ENCODE results near the gene ITGB3BP. TPM values are rescaled to one million over a fixed set of nuclear protein-coding genes. Genes with fewer than 3 reads are reported as not detected.

Gene ITGB3BP
- total RNA-seq, 2 experiments from 2014 or later: 8.3 to 9.3 TPM

DNA sequence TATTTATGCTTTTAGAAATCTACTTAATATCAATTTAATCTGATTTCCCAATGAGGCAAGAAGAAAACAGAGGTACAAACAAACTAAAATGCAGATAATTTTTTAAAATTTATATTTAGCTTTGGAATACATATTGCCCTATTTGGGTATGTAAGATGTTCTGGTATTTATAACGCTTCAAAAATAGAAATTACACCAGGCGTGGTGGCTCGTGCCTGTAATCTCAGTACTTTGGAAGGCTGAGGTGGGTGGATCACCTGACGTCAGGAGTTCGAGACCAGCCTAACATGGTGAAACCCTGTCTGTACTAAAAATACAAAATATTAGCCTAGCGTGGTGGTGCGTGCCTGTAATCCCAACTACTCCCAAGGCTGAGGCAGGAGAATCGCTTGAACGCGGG, 13.3 kb downstream of the ITGB3BP start:
- no peak overlapping the region for H3K4me3 ChIP-seq (ENCODE audit: low read length)

DNA sequence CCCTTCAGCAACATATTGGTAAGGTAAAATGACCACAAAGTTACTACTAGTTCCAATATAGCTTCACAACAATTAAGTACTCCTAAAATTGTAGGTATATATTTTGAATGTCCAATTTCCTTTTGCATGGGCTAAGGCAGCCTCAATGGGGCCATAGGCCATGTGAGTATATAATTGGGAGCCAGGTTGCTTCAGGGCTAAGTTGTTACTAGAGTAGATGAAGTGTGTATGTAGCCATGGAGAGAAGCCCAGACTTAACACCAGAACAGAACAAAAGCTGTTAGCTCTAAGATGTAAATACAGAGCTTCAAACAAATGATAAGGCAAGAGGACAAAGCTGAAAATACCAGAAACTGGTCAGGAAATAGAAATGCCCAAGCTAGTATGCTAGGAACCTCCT, 16.2 kb downstream of the ITGB3BP start:
- H3K4me1 Mint-ChIP-seq (ENCODE audit: low read depth): no peaks in the 10 kb centered on the region
- no peaks in the 10 kb centered on the region for H3K9me3 Mint-ChIP-seq
- Histone ChIP-seq H3K36me3 (ENCODE audit: insufficient read depth, low read length) (peaks cover 6% of the 10 kb centered on the region), H3K4me3 (ENCODE audit: low read length) (no peak overlapping the region), H3K27me3 (ENCODE audit: control insufficient read depth in 1 of 2, insufficient read depth in 2 of 2, low read length in 2 of 2) (no peaks in the 10 kb centered on the region), H3K27ac (ENCODE audit: low read depth in 1 of 2, low read length in 2 of 2) (no peak overlapping the region), H3K4me1 (ENCODE audit: insufficient read depth, low read length) (no peaks in the 10 kb centered on the region), H3K9me3 (ENCODE audit: control insufficient read depth in 1 of 2, insufficient read depth in 1 of 2, low read length in 2 of 2) (no peaks in the 10 kb centered on the region)
- intact Hi-C loops (cut with DNase I, micrococcal nuclease): no loop called here
- no peak for ATAC-seq (ENCODE audit: poor library complexity)
- POLR2A ChIA-PET: interaction anchor here (0.8 kb wide), 1 partner anchor 31 kb away, joined by 3 read pairs; no protein-coding TSS in a partner anchor
- peaks cover 11% of the 10 kb centered on the region for H3K36me3 Mint-ChIP-seq (ENCODE audit: low read depth)
- DNase-seq: no peak
- no peak overlapping the region for H3K27ac Mint-ChIP-seq
- no peak overlapping the region for H3K4me3 Mint-ChIP-seq
- CTCF ChIA-PET: interaction anchor here (1.0 kb wide), 1 partner anchor 20 kb away, joined by 3 read pairs; no protein-coding TSS in a partner anchor
- TF ChIP-seq, protein P1, sequence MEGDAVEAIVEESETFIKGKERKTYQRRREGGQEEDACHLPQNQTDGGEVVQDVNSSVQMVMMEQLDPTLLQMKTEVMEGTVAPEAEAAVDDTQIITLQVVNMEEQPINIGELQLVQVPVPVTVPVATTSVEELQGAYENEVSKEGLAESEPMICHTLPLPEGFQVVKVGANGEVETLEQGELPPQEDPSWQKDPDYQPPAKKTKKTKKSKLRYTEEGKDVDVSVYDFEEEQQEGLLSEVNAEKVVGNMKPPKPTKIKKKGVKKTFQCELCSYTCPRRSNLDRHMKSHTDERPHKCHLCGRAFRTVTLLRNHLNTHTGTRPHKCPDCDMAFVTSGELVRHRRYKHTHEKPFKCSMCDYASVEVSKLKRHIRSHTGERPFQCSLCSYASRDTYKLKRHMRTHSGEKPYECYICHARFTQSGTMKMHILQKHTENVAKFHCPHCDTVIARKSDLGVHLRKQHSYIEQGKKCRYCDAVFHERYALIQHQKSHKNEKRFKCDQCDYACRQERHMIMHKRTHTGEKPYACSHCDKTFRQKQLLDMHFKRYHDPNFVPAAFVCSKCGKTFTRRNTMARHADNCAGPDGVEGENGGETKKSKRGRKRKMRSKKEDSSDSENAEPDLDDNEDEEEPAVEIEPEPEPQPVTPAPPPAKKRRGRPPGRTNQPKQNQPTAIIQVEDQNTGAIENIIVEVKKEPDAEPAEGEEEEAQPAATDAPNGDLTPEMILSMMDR (IDR thresholded peaks at IDR 0.05): no peak
- H3K27me3 Mint-ChIP-seq: no peaks in the 10 kb centered on the region

More for the DNA sequence above, 13.3 kb downstream of the ITGB3BP start:
- intact Hi-C loops (cut with DNase I, micrococcal nuclease): no loop called here
- no peak for DNase-seq
- Mint-ChIP-seq H3K36me3 (ENCODE audit: low read depth) (peaks cover 11% of the 10 kb centered on the region), H3K9me3 (no peaks in the 10 kb centered on the region), H3K27me3 (no peaks in the 10 kb centered on the region), H3K27ac (no peak overlapping the region), H3K4me1 (ENCODE audit: low read depth) (no peaks in the 10 kb centered on the region), H3K4me3 (no peak overlapping the region)
- ATAC-seq (ENCODE audit: poor library complexity): no peak
- POLR2A ChIA-PET: no interaction called here
- TF ChIP-seq, protein P1 (IDR thresholded peaks at IDR 0.05): no peak
- Histone ChIP-seq H3K9me3 (ENCODE audit: control insufficient read depth in 1 of 2, insufficient read depth in 1 of 2, low read length in 2 of 2) (no peaks in the 10 kb centered on the region), H3K4me1 (ENCODE audit: insufficient read depth, low read length) (no peaks in the 10 kb centered on the region), H3K36me3 (ENCODE audit: insufficient read depth, low read length) (peaks cover 6% of the 10 kb centered on the region), H3K27ac (ENCODE audit: low read depth in 1 of 2, low read length in 2 of 2) (no peak overlapping the region), H3K27me3 (ENCODE audit: control insufficient read depth in 1 of 2, insufficient read depth in 2 of 2, low read length in 2 of 2) (no peaks in the 10 kb centered on the region)
- CTCF ChIA-PET: no interaction called here

DNA sequence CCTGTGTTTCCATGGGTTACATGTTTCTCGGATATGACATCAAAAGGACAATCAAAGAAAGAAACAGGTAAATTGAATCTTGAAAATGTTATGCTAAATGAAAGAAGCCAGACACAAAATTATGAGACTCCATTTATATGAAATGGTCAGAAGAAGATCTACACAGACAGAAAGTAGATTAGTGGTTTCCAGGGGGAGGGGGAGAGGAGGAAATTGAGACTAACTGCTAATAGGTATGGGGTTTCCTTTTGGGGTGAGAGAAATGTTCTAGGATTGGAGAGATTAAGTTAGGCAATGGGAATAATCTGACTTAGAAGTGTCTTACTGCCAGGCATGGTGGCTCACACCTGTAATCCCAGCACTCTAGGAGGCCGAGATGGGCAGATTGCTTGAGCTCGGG, 21.8 kb downstream of the ITGB3BP start:
- intact Hi-C loops (cut with DNase I, micrococcal nuclease): no loop called here
- ChIA-PET CTCF (no interaction called here), POLR2A (no interaction called here)
- H3K4me3 Mint-ChIP-seq: no peak overlapping the region
- no peaks in the 10 kb centered on the region for H3K4me1 Mint-ChIP-seq (ENCODE audit: low read depth)
- DNase-seq (no peak), ATAC-seq (ENCODE audit: poor library complexity) (no peak)
- no peaks in the 10 kb centered on the region for H3K27me3 Mint-ChIP-seq
- H3K36me3 Mint-ChIP-seq (ENCODE audit: low read depth): peaks cover 20% of the 10 kb centered on the region
- no peaks in the 10 kb centered on the region for H3K4me1 ChIP-seq (ENCODE audit: insufficient read depth, low read length)
- no peaks in the 10 kb centered on the region for H3K27me3 ChIP-seq (ENCODE audit: control insufficient read depth in 1 of 2, insufficient read depth in 2 of 2, low read length in 2 of 2)
- H3K36me3 ChIP-seq (ENCODE audit: insufficient read depth, low read length): no peaks in the 10 kb centered on the region
- H3K9me3 ChIP-seq (ENCODE audit: control insufficient read depth in 1 of 2, insufficient read depth in 1 of 2, low read length in 2 of 2): peaks cover 0 to 5% of the 10 kb centered on the region in 2 experiments
- TF ChIP-seq, protein P1 (IDR thresholded peaks at IDR 0.05): no peak
- H3K4me3 ChIP-seq (ENCODE audit: low read length): no peak overlapping the region
- H3K27ac ChIP-seq (ENCODE audit: low read depth in 1 of 2, low read length in 2 of 2): no peak overlapping the region
- H3K9me3 Mint-ChIP-seq: no peaks in the 10 kb centered on the region
- H3K27ac Mint-ChIP-seq: no peak overlapping the region
